GM23338 (cell line): ENCODE measurements around the gene DENND5A. TPM values are rescaled to one million over a fixed set of nuclear protein-coding genes. Genes with fewer than 3 reads are reported as not detected.

Source experiments
- ATAC-seq: fragments of 200-7000 bp; cut with Tn5 transposase; 3 replicates; pipeline ENCODE4 v1.9.1; 2020
- DNase-seq: peaks from one replicate; pipeline ENCODE4 v3.0.0-alpha.2; 2015; ENCODE audit warnings: low spot score
- H2AFZ ChIP-seq: fragments of 200-600 bp; sonication (generic); 2 replicates; pipeline ENCODE4 v1.8.0; 2016; ENCODE audit warnings: antibody characterized with exemption, mild to moderate bottlenecking, moderate library complexity
- H3F3A ChIP-seq: fragments of 200-600 bp; sonication (generic); replicated peaks from 2 replicates; pipeline ENCODE4 v1.8.0; 2017; ENCODE audit warnings: antibody characterized with exemption, mixed run types, low read depth
- H3K27ac ChIP-seq: fragments of 200-600 bp; sonication (generic); 2 replicates; pipeline ENCODE4 v1.6.1; 2016; ENCODE audit warnings: low read depth
- H3K27me3 ChIP-seq: fragments of 200-600 bp; sonication (generic); 2 replicates; pipeline ENCODE4 v1.8.0; 2016; ENCODE audit warnings: mild to moderate bottlenecking, mixed run types, moderate library complexity; ENCODE audit not compliant: insufficient read depth
- H3K36me3 ChIP-seq: fragments of 200-600 bp; sonication (generic); 2 replicates; pipeline ENCODE4 v1.8.0; 2016; ENCODE audit warnings: mild to moderate bottlenecking; ENCODE audit not compliant: insufficient read depth
- H3K4me1 ChIP-seq: fragments of 200-600 bp; sonication (generic); 2 replicates; pipeline ENCODE4 v1.8.0; 2016; ENCODE audit warnings: mild to moderate bottlenecking, moderate library complexity; ENCODE audit not compliant: insufficient read depth
- H3K4me2 ChIP-seq: fragments of 200-600 bp; sonication (generic); 2 replicates; pipeline ENCODE4 v1.7.1; 2017; ENCODE audit warnings: mixed run types
- H3K4me3 ChIP-seq: fragments of 200-600 bp; sonication (generic); 2 replicates; pipeline ENCODE4 v1.6.1; 2016; ENCODE audit warnings: mixed run types
- H3K79me2 ChIP-seq: fragments of 200-600 bp; sonication (generic); replicated peaks from 2 replicates; pipeline ENCODE4 v1.8.0; 2017; ENCODE audit warnings: mild to moderate bottlenecking; ENCODE audit not compliant: insufficient read depth
- H3K9me2 ChIP-seq: fragments of 200-600 bp; sonication (generic); 2 replicates; pipeline ENCODE4 v1.8.0; 2017; ENCODE audit not compliant: insufficient read depth
- H4K20me1 ChIP-seq: fragments of 200-600 bp; sonication (generic); replicated peaks from 2 replicates; pipeline ENCODE4 v1.8.0; 2017; ENCODE audit warnings: mild to moderate bottlenecking; ENCODE audit not compliant: insufficient read depth
- H3K27ac Mint-ChIP-seq: 2 replicates; pipeline ENCODE4 v1.8.0; 2020; ENCODE audit warnings: inconsistent platforms, mild to moderate bottlenecking, moderate library complexity, mixed read lengths
- H3K27me3 Mint-ChIP-seq: 3 replicates; pipeline ENCODE4 v1.8.0; 2022; ENCODE audit warnings: low read depth, mild to moderate bottlenecking, moderate library complexity, mixed read lengths, inconsistent platforms; ENCODE audit not compliant: insufficient read depth, poor library complexity
- H3K36me3 Mint-ChIP-seq: 3 replicates; pipeline ENCODE4 v1.8.0; 2021; ENCODE audit warnings: low read depth, mild to moderate bottlenecking, inconsistent platforms, moderate library complexity, mixed read lengths
- H3K4me1 Mint-ChIP-seq: 3 replicates; pipeline ENCODE4 v1.8.0; 2020; ENCODE audit warnings: mild to moderate bottlenecking, inconsistent platforms, mixed read lengths
- H3K4me3 Mint-ChIP-seq: 3 replicates; pipeline ENCODE4 v1.8.0; 2021; ENCODE audit warnings: moderate library complexity, mild to moderate bottlenecking, inconsistent platforms, mixed read lengths
- H3K9me3 Mint-ChIP-seq: 3 replicates; pipeline ENCODE4 v1.8.0; 2020; ENCODE audit warnings: moderate library complexity, mild to moderate bottlenecking, inconsistent platforms, mixed read lengths
- CREB1 ChIP-seq: fragments of 250-450 bp; sonication (Bioruptor Pico); IDR thresholded peaks from 2 replicates; pipeline ENCODE4 v1.5.0; 2020; ENCODE audit warnings: low read depth, mild to moderate bottlenecking, moderate library complexity
- CTCF ChIP-seq, 2 experiments: fragments of 200-600 bp in 1 of 2; sonication (generic) in 1 of 2; conservative IDR thresholded peaks; 2 replicates each; pipeline versions ENCODE4 v1.5.1 to v1.6.1; 2016 to 2017; ENCODE audit warnings: antibody characterized with exemption in 2 of 2, low read depth in 2 of 2, mild to moderate bottlenecking in 2 of 2, moderate library complexity in 1 of 2
- EZH2phosphoT487 ChIP-seq: fragments of 200-600 bp; sonication (generic); IDR thresholded peaks from one replicate; pipeline ENCODE4 v1.8.1; 2018; ENCODE audit warnings: antibody characterized with exemption; ENCODE audit not compliant: unreplicated experiment
- JUNB ChIP-seq: IDR thresholded peaks from one replicate; pipeline ENCODE4 v1.6.1; 2016; ENCODE audit warnings: antibody characterized with exemption; ENCODE audit not compliant: unreplicated experiment
- NANOG ChIP-seq: IDR thresholded peaks from 2 replicates; pipeline ENCODE4 v1.6.1; 2016; ENCODE audit warnings: antibody characterized with exemption, borderline replicate concordance
- POLR2AphosphoS5 ChIP-seq: IDR thresholded peaks from 2 replicates; pipeline ENCODE4 v1.6.1; 2016; ENCODE audit warnings: antibody characterized with exemption, low read depth
- STAT1 ChIP-seq: IDR thresholded peaks from one replicate; pipeline ENCODE4 v1.6.1; 2016; ENCODE audit warnings: antibody characterized with exemption; ENCODE audit not compliant: unreplicated experiment
- ZNF114 ChIP-seq: fragments of 250-450 bp; sonication (Bioruptor Pico); IDR thresholded peaks from 2 replicates; pipeline ENCODE4 v1.5.0; 2020; ENCODE audit warnings: mild to moderate bottlenecking, moderate library complexity
- ZNF331 ChIP-seq: fragments of 250-450 bp; sonication (Bioruptor Pico); IDR thresholded peaks from 2 replicates; pipeline ENCODE4 v1.5.0; 2020; ENCODE audit warnings: low read depth, mild to moderate bottlenecking, moderate library complexity
- ZNF462 ChIP-seq: fragments of 250-450 bp; sonication (Bioruptor Pico); IDR thresholded peaks from 2 replicates; pipeline ENCODE4 v1.5.0; 2020; ENCODE audit warnings: mild to moderate bottlenecking, moderate library complexity
- polyA plus RNA-seq: library from polyadenylated mRNA; unstranded; fragments of >200 nt; fragmentation: Nextera tagmentation; extraction: Ambion mirVana; gene quantifications from 2 replicates; pipeline ENCODE4 v1.2.1, GENCODE V29; 2016
- total RNA-seq: library from RNA; depleted of rRNA; stranded (reverse); fragments of >200 nt; shearing (Covaris generic); gene quantifications from 2 replicates; pipeline ENCODE4 v1.2.3, GENCODE V29; 2014

DENND5A gene
- total and polyA plus RNA-seq, 2 experiments from 2014 or later, result 28.1 to 56.3 TPM

GRCh38 chr11:9141186-9141585, 124.0 kb downstream of the DENND5A start:
- no peak for TF ChIP-seq CTCF (conservative IDR thresholded peaks at IDR 0.05; ENCODE audit: low read depth in 2 of 2)
- no peak for TF ChIP-seq NANOG
- no peak for TF ChIP-seq ZNF114 (CRISPR knock-in tag)
- no peak for TF ChIP-seq ZNF462
- TF ChIP-seq ZNF331 (CRISPR knock-in tag), result no peak
- TF ChIP-seq STAT1, result no peak
- TF ChIP-seq JUNB, result no peak
- no peak for TF ChIP-seq CREB1 (CRISPR knock-in tag)
- no peak for TF ChIP-seq EZH2phosphoT487
- TF ChIP-seq POLR2AphosphoS5, result no peak
- H3K27me3 Mint-ChIP-seq, result peaks cover 4% of the 10 kb centered on the region
- Histone ChIP-seq H3K4me2 (no peak overlapping the region), H3K79me2 (no peaks in the 10 kb centered on the region), H3K36me3 (peaks cover 34% of the 10 kb centered on the region), H3K9me2 (no peaks in the 10 kb centered on the region), H4K20me1 (peaks cover 5% of the 10 kb centered on the region; the same call in 1 of the 2 replicates), H3K27ac (no peak overlapping the region), H3K27me3 (no peaks in the 10 kb centered on the region), H3K4me1 (peaks cover 9% of the 10 kb centered on the region; the same call in 1 of the 2 replicates), H3F3A (0 out of 2 replicates have a peak, but pooled peaks cover 4% of the 10 kb centered on the region), H2AFZ (no peak overlapping the region), H3K4me3 (no peak overlapping the region)
- no peak overlapping the region for H3K27ac Mint-ChIP-seq
- no peaks in the 10 kb centered on the region for H3K9me3 Mint-ChIP-seq
- ATAC-seq (no peak), DNase-seq (no peak)
- peaks cover 48% of the 10 kb centered on the region for H3K36me3 Mint-ChIP-seq
- H3K4me1 Mint-ChIP-seq, result peaks cover 19% of the 10 kb centered on the region
- no peak overlapping the region for H3K4me3 Mint-ChIP-seq
